ENCODE measurements around the gene HDGFL3.
"Not testable (repeated sequence)": the region's sequence is repeated elsewhere in the genome, so short reads cannot be mapped to it uniquely, and the experiment has no call there.

Gene HDGFL3

DNA sequence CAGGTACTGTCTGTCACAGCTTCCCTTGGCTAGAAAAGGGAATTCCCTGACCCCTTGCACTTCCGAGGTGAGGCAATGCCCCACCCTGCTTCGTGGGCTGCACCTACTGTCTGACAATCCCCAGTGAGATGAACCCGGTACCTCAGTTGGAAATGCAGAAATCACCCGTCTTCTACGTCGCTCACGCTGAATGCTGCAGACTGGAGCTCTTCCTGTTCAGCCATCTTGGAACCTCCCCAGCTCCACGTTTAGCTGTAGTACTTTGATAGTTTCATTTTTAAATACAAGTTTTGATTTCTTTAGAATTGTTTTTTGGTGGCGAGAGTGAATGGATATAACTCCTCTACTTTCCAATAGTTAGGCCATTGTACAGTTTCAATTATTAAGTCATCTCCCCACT lies 17.8 kb upstream of the HDGFL3 start:
- DNase-seq (ENCODE audit: extremely low spot score), result no peak
- ChIA-PET POLR2A (interaction anchor here (0.9 kb wide), 1 partner anchor 17 kb away, joined by 3 read pairs; no protein-coding TSS in a partner anchor), CTCF (no interaction called here)
- TF ChIP-seq FOXK2 (IDR thresholded peaks at IDR 0.05) (no peak), TARDBP (IDR thresholded peaks at IDR 0.05) (no peak), ARNT (IDR thresholded peaks at IDR 0.05) (no peak), LEF1 (IDR thresholded peaks at IDR 0.05; ENCODE audit: borderline replicate concordance) (no peak)

DNA sequence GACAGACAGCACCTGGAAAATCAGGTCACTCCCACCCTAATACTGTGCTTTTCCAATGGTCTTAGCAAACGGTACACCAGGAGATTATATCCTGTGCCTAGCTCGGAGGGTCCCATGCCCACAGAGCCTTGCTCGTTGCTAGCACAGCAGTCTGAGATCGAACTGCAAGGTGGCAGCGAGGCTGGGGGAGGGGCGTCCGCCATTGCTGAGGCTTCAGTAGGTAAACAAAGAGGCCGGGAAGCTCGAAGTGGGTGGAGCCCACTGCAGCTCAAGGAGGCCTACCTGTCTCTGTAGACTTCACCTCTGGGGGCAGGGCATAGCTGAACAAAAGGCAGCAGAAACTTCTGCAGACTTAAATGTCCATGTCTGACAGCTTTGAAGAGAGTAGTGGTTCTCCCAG lies 14.2 kb upstream of the HDGFL3 start:
- CTCF ChIA-PET; DNase-seq (ENCODE audit: extremely low spot score); POLR2A ChIA-PET: not testable (repeated sequence)

DNA sequence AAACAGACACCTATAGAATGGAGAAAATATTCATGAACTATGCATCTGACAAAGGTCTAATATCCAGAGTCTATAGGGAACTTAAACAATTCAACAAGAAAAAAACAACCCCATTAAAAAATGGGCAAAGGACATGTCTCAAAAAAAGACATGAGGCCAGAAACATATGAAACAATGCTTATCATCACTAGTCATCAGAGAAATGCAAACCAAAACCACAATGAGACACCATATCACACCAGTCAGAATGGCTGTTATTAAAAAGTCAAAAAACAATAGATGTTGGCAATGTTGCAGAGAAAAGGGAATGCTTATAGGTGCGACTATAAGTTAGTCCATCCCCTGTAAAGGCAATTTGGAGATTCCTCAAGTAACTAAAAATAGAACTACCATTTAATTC lies 11.4 kb upstream of the HDGFL3 start:
- POLR2A ChIA-PET, result no interaction called here
- DNase-seq (ENCODE audit: extremely low spot score), result no peak

DNA sequence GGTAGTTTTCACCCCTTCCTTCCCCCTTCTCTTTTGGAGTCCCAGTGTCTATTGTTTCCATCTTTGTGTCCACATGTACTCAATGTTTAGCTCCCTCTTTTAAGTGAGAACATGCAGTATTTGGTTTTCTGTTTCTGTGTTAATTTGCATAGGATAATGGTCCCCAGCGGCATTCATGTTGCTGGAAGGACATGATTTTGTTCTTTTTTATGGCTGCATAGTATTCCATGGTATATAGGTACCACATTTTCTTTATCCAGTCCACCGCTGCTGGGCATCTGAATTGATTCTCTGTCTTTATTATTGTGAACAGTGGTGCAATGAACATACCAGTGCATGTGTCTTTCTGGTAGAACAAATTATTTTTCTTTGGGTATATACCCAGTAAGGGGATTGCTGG lies 7.7 kb upstream of the HDGFL3 start:
- no peak for TF ChIP-seq HDGF (IDR thresholded peaks at IDR 0.05; ENCODE audit: borderline replicate concordance)
- no peak for TF ChIP-seq FOXA1 (IDR thresholded peaks at IDR 0.05)
- no peak for TF ChIP-seq L3MBTL2 (conservative IDR thresholded peaks at IDR 0.05)
- no peak for TF ChIP-seq BHLHE40 (IDR thresholded peaks at IDR 0.05; ENCODE audit: borderline replicate concordance)
- TF ChIP-seq, protein P1, sequence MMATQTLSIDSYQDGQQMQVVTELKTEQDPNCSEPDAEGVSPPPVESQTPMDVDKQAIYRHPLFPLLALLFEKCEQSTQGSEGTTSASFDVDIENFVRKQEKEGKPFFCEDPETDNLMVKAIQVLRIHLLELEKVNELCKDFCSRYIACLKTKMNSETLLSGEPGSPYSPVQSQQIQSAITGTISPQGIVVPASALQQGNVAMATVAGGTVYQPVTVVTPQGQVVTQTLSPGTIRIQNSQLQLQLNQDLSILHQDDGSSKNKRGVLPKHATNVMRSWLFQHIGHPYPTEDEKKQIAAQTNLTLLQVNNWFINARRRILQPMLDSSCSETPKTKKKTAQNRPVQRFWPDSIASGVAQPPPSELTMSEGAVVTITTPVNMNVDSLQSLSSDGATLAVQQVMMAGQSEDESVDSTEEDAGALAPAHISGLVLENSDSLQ (IDR thresholded peaks at IDR 0.05), result no peak
- TF ChIP-seq ARNT (IDR thresholded peaks at IDR 0.05), result no peak
- CTCF ChIA-PET, result interaction anchor here (0.7 kb wide), 1 partner anchor 18 kb away, joined by 3 read pairs; no protein-coding TSS in a partner anchor
- POLR2A ChIA-PET, result no interaction called here
- DNase-seq (ENCODE audit: extremely low spot score), result no peak

More for the DNA sequence above, 11.4 kb upstream of the HDGFL3 start:
- TF ChIP-seq CTBP1 (IDR thresholded peaks at IDR 0.05; ENCODE audit: borderline replicate concordance), result no peak
- TF ChIP-seq LEF1 (IDR thresholded peaks at IDR 0.05; ENCODE audit: borderline replicate concordance), result no peak
- no peak for TF ChIP-seq FOXK2 (IDR thresholded peaks at IDR 0.05)
- no peak for TF ChIP-seq SUZ12 (IDR thresholded peaks at IDR 0.05)
- TF ChIP-seq SP1 (IDR thresholded peaks at IDR 0.05), result no peak
- no peak for TF ChIP-seq ZNF384 (IDR thresholded peaks at IDR 0.05)
- no peak for TF ChIP-seq NFRKB (IDR thresholded peaks at IDR 0.05)
- TF ChIP-seq ELF4 (IDR thresholded peaks at IDR 0.05), result no peak
- no peak for TF ChIP-seq TARDBP (IDR thresholded peaks at IDR 0.05)
- no peak for TF ChIP-seq FOXA1 (IDR thresholded peaks at IDR 0.05)
- TF ChIP-seq, protein P1 (IDR thresholded peaks at IDR 0.05), result no peak
- TF ChIP-seq ARNT (IDR thresholded peaks at IDR 0.05), result no peak
- TF ChIP-seq L3MBTL2 (conservative IDR thresholded peaks at IDR 0.05), result no peak
- TF ChIP-seq FOXM1 (IDR thresholded peaks at IDR 0.05; ENCODE audit: borderline replicate concordance), result no peak
- TF ChIP-seq HDGF (IDR thresholded peaks at IDR 0.05; ENCODE audit: borderline replicate concordance), result no peak
- CTCF ChIA-PET, result no interaction called here

DNA sequence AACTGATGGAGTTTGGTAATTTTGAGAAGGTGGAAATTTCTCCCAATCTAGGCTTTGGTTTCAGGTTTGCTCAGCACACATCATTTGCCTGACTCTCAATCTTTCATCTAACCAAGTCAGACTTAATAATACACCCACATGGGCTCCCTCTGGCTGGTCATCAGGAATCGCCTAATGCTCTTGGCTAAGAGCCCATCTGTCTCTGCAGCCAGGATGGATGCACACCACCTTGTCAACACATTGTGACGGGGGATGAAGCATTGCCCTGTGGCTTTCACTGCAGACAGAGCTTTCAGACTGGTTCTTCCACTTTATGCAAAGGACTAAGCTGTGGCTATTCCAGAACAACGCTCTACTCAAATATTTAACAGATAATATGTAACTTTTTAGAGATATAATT lies 3.0 kb upstream of the HDGFL3 start:
- POLR2A ChIA-PET, result no interaction called here
- DNase-seq (ENCODE audit: extremely low spot score), result no peak
- TF ChIP-seq TARDBP (IDR thresholded peaks at IDR 0.05) (no peak), CTBP1 (IDR thresholded peaks at IDR 0.05; ENCODE audit: borderline replicate concordance) (no peak), HDGF (IDR thresholded peaks at IDR 0.05; ENCODE audit: borderline replicate concordance) (no peak), FOXM1 (IDR thresholded peaks at IDR 0.05; ENCODE audit: borderline replicate concordance) (no peak), NFRKB (IDR thresholded peaks at IDR 0.05) (no peak), ARNT (IDR thresholded peaks at IDR 0.05) (no peak), FOXK2 (IDR thresholded peaks at IDR 0.05) (no peak), L3MBTL2 (conservative IDR thresholded peaks at IDR 0.05) (no peak), BHLHE40 (IDR thresholded peaks at IDR 0.05; ENCODE audit: borderline replicate concordance) (no peak), ELF4 (IDR thresholded peaks at IDR 0.05) (no peak), LEF1 (IDR thresholded peaks at IDR 0.05; ENCODE audit: borderline replicate concordance) (no peak)
- CTCF ChIA-PET, result no interaction called here

DNA sequence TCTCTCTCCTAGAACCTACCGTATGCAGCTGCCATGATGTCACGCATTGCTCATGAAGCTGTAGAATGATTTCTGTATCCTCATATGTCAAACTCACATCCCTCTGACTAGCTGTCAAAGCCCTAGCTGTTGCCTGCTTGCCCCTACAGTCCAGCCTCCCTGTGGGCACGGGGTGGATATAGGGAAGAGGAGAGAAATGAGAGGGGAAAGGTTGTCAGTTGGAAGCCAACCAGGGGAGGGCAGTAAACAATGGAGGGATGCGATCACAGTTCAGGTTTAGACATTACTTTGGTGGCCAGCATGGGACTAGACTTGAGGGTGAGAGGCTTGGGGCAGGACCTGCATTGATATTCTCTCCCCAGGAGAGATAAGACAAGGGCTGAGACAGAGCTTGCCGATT lies 1.7 kb upstream of the HDGFL3 start:
- POLR2A ChIA-PET, result no interaction called here
- CTCF ChIA-PET, result interaction anchor here (0.6 kb wide), 1 partner anchor 122 kb away, joined by 3 read pairs; no protein-coding TSS in a partner anchor
- TF ChIP-seq BHLHE40 (IDR thresholded peaks at IDR 0.05; ENCODE audit: borderline replicate concordance) (no peak), ARNT (IDR thresholded peaks at IDR 0.05) (no peak), NFRKB (IDR thresholded peaks at IDR 0.05) (no peak)
- no peak for DNase-seq (ENCODE audit: extremely low spot score)

DNA sequence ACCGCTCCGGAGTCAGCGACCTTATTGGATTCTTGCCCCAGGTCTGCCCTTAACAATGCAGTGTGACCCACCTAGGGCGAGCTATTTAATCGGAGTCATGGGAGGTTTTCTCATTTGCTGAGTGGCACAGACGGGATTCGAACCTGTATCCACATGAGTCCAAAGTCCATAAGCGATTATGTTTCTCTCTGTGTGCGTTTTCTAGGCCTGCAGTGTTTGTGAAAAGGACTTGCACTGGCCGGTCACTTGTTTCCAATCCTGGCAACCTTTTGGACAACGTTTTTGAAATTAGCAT lies 691 bp upstream of the HDGFL3 start:
- DNase-seq (ENCODE audit: extremely low spot score), result no peak
- POLR2A ChIA-PET, result interaction anchor here (0.7 to 1.3 kb wide), 7 partner anchors 17 to 198 kb away, joined by 3 to 7 read pairs (median 4); partner anchors contain the start of gene BTBD1
- TF ChIP-seq TARDBP (IDR thresholded peaks at IDR 0.05), result no peak
- CTCF ChIA-PET, result interaction anchor here (1.0 to 1.2 kb wide), 2 partner anchors 10 to 40 kb away, joined by 3 to 4 read pairs; no protein-coding TSS in a partner anchor

DNA sequence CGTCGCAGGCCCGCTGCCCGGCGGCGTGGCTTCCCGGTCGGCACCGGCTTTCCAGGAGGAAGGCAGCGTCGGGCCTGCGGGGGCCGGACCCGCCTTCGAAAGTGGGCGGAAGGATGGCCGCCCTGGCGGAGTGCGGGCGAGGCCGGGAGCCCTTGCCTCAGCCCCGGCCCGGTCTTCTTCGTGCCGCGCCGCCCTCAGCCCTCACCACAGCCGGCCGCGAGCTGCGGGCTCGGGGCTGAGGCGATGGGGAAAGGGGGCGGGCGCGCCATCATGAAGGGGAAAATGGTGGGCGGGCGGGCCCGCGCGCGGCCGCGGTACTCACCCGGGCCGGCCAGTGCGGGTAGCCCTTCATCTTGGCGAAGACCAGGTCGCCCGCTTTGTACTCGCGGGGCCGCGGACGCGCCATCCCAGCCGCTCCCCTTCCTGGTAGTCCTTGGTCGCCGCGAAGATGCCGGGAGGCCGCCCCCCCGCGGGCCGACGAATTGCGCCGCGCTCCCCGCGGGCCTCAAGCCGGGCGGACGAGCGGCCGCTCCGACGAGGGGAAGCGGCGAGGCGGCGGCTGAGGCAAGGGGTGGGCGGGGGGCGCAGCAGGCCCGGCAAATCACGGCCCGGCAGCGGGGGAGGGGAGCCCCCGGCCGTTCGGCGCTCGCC lies 489 bp downstream of the HDGFL3 start:
- TF ChIP-seq HDGF (IDR thresholded peaks at IDR 0.05; ENCODE audit: borderline replicate concordance) (no peak), LEF1 (IDR thresholded peaks at IDR 0.05; ENCODE audit: borderline replicate concordance) (no peak), ZNF384 (IDR thresholded peaks at IDR 0.05) (no peak), TARDBP (IDR thresholded peaks at IDR 0.05) (no peak), ELF4 (IDR thresholded peaks at IDR 0.05) (no peak), SP1 (IDR thresholded peaks at IDR 0.05) (no peak), FOXA1 (IDR thresholded peaks at IDR 0.05) (no peak), BHLHE40 (IDR thresholded peaks at IDR 0.05; ENCODE audit: borderline replicate concordance) (no peak), CTBP1 (IDR thresholded peaks at IDR 0.05; ENCODE audit: borderline replicate concordance) (no peak), FOXK2 (IDR thresholded peaks at IDR 0.05) (no peak), NFRKB (IDR thresholded peaks at IDR 0.05) (no peak), L3MBTL2 (conservative IDR thresholded peaks at IDR 0.05) (no peak), ARNT (IDR thresholded peaks at IDR 0.05) (no peak), FOXM1 (IDR thresholded peaks at IDR 0.05; ENCODE audit: borderline replicate concordance) (no peak), SUZ12 (IDR thresholded peaks at IDR 0.05) (no peak)
- TF ChIP-seq, protein P1 (IDR thresholded peaks at IDR 0.05), result no peak
- DNase-seq (ENCODE audit: extremely low spot score), result peak; percentile 67
- POLR2A ChIA-PET, result interaction anchor here (1.2 to 2.7 kb wide), 2 partner anchors 98 to 196 kb away, joined by 4 to 15 read pairs; partner anchors contain the start of gene C15orf40
- CTCF ChIA-PET, result no interaction called here
